Measurements from ENCODE around the gene GNAI2.

The GNAI2 gene

DNA sequence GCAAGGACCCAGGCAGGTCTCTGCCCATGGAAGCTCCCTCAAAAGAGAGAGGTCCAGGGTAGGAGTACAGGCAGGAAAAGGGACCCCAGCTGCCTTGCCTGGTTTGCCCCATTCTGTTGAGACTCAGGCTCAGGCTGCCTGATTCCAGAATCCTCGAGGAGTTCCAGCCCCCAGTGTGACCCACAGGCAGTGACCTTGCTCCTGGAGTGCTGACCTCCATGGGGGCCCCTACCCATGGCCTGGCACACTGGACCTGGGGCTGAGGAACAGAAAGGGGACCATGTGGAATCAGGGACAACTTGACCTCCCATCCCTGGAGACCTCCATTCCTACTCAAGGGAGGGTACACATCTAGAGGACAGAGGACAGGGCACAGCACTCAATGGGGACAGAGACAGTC is 29.6 kb downstream of the GNAI2 start:
- no peak overlapping the region for H3K4me3 ChIP-seq (ENCODE audit: low read depth, low read length)
- TF ChIP-seq, protein P1, sequence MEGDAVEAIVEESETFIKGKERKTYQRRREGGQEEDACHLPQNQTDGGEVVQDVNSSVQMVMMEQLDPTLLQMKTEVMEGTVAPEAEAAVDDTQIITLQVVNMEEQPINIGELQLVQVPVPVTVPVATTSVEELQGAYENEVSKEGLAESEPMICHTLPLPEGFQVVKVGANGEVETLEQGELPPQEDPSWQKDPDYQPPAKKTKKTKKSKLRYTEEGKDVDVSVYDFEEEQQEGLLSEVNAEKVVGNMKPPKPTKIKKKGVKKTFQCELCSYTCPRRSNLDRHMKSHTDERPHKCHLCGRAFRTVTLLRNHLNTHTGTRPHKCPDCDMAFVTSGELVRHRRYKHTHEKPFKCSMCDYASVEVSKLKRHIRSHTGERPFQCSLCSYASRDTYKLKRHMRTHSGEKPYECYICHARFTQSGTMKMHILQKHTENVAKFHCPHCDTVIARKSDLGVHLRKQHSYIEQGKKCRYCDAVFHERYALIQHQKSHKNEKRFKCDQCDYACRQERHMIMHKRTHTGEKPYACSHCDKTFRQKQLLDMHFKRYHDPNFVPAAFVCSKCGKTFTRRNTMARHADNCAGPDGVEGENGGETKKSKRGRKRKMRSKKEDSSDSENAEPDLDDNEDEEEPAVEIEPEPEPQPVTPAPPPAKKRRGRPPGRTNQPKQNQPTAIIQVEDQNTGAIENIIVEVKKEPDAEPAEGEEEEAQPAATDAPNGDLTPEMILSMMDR (IDR thresholded peaks at IDR 0.05; ENCODE audit: borderline replicate concordance, insufficient read depth, low read depth, low read length): no peak

DNA sequence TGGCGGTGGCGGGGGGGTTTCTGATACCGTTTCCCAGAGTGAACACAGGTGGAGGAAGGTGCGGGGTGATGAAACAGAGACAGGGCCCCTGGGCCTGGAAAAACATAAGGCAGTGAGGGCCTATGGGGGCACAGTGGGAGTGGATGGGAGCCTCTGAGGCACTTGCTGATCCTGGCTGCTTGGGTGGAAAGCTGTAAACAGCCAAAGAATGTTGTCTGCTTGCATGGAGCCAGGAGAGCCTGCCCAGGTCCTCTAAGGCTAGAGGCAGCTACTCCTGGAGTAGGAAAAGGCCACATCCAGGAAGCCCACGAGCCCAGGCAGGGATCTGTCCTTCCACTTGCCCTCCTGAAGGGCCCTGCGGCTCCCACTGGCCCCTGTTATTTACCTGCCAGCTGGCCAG is 30.0 kb downstream of the GNAI2 start:
- no peak overlapping the region for H3K4me3 ChIP-seq (ENCODE audit: low read depth, low read length)
- TF ChIP-seq, protein P1 (IDR thresholded peaks at IDR 0.05; ENCODE audit: borderline replicate concordance, insufficient read depth, low read depth, low read length): no peak

DNA sequence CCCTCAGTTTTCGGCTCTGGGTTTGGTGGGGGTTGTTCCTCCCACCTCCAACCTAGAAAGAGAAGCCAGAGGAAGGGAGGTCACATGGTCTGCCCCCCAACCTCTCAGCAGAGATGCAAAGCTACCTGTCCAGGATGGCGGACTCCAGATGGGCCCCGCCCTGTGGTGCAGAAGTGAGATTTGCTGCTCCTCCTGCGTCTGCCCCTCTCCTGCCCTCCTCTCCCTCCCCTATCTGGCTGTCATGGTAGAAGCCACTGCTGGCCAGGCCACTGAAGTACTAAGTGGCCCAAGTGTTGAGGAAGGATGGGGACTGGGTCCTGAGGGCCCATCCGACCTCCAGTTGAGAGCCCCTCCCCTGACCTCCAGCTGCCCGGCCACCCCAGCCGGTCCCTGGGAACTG is 30.8 kb downstream of the GNAI2 start:
- TF ChIP-seq, protein P1 (IDR thresholded peaks at IDR 0.05; ENCODE audit: borderline replicate concordance, insufficient read depth, low read depth, low read length): no peak
- H3K4me3 ChIP-seq (ENCODE audit: low read depth, low read length): no peak overlapping the region

DNA sequence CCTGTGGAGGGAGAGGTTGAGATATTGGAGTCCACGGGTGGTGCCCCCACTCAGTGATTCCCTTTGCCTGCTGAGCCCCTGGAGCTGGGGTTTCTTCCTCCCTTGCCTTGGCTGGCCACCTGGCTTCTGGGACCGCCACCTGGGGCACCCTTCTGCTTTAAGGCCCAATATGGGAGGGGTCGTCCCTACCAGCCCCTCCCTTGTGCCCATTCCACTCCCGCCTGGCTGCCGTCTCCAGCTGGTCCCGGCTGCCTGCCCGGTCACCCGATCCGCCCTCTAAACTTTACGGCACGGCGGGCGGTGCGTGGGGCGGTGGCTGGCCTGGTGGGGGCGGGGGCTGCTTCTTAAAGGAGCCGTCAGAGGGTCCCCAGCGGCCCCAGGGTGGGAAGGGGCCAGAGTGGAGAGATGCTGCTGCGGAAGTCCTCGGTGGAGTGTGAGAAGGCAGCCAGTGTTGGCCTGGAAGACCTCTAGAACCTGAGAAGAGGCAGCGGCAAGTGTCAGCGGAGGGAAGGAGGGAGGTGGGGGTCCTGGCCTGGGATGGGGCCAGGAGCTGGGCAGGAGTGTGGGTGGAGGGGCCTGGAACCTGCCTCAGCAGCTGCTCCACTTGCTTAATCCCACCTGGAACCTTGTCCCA is 31.4 kb downstream of the GNAI2 start:
- H3K4me3 ChIP-seq (ENCODE audit: low read depth, low read length): no peak overlapping the region
- TF ChIP-seq, protein P1 (IDR thresholded peaks at IDR 0.05; ENCODE audit: borderline replicate concordance, insufficient read depth, low read depth, low read length): no peak

DNA sequence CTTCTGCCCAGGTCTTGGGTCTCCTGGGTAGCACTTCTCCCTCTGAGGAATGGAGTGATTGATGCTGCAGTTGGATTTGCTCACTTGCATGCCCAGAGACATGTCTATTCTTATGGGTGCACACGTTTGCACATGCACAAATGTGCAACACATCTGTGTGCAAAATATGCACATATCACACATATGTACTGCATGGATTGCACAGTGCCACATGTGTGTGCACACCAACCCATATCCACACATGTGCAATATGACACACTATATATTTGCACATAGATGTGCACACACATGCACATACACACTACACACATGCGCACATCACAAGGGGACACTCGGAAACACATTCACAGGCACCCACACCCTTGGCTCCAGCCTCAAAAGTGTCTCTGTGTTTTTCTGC is 32.3 kb downstream of the GNAI2 start:
- TF ChIP-seq, protein P1 (IDR thresholded peaks at IDR 0.05; ENCODE audit: borderline replicate concordance, insufficient read depth, low read depth, low read length): no peak
- no peak overlapping the region for H3K4me3 ChIP-seq (ENCODE audit: low read depth, low read length)

DNA sequence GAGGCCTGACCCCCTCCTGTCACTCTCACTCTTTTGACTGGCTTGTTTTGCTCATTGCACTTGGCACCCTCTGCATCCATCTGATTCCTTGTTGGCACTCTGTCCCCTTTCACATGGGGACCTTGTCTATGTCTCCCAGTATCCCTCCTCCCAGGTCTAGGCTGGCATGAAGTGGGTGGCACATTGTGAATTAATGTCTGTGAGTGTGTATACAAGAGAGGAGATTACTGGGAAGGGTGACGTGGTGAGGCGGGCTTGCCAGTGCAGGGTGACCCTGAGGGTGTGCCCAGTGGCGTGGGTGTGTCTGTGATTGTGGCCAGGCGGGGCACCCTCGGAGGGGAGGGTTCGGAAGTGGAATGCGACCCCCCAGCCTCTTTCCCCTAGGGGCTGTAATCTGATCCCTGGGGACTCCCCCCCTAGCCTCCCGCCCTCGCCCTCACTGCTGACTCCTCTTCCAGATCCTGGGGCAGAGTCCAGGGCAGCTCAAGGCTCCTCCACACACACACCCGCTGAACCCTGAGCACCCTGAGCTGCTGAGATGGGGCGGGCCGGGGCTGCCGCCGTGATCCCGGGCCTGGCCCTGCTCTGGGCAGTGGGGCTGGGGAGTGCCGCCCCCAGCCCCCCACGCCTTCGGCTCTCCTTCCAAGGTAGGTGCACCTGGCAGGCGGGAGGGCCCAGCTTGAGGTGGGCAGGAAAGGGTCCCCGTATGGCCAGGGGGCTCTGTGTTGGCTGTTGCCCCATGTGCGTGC is 32.9 kb downstream of the GNAI2 start, which contains the start of gene SEMA3B:
SEMA3B (plus strand) TSS at position 445 of the 749 bp plus-strand sequence; CDS start at position 539, 94 bp downstream.
- TF ChIP-seq, protein P1 (IDR thresholded peaks at IDR 0.05; ENCODE audit: borderline replicate concordance, insufficient read depth, low read depth, low read length): no peak
- no peak within 1 kb of the TSS for H3K4me3 ChIP-seq (ENCODE audit: low read depth, low read length)

DNA sequence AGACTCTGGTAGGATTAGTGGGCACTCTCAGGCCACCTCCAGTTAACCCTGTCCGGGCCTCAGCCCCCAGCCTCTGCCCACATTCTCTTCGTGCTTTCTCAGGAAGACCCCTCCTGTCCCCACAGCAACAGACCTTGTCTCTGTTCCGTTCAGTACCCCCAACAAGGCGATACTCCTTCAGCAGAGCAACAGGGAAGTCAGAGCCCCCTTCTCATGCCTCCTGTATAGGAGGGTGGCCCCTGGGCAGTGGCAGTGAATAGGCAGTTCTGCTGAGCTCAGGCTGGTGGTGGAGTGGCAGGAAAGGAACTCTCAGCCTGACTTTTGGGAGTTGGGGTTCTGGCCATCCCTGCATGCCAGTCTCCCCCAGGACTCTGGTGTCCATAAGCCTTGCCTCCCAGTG is 33.5 kb downstream of the GNAI2 start:
- no peak overlapping the region for H3K4me3 ChIP-seq (ENCODE audit: low read depth, low read length)
- TF ChIP-seq, protein P1 (IDR thresholded peaks at IDR 0.05; ENCODE audit: borderline replicate concordance, insufficient read depth, low read depth, low read length): no peak

All from GM12875 (cell line).